Esophagus squamous epithelium (tissue), 5 donors: ENCODE results near the gene GNB1L. TPM values are rescaled to one million over a fixed set of nuclear protein-coding genes. Genes with fewer than 3 reads are reported as not detected.
A peak's percentile ranks its signal among the peaks of the same experiment; 100 is the strongest.

Experiments used
- DNase-seq: peaks from one replicate; lab custom pipeline; 2025; lab: John Stamatoyannopoulos, UW
- H3K27ac ChIP-seq, 4 donors: fragments of 200-600 bp; sonication (generic); one replicate each; pipeline ENCODE4 v1.5.1; 2016 to 2019; ENCODE audit warnings: mild to moderate bottlenecking in 1 of 4
- H3K27me3 ChIP-seq, 4 donors: fragments of 200-600 bp; sonication (generic); 1 replicate in 3 of 4; 2 replicates in 1 of 4; pipeline versions ENCODE4 v1.5.1 to v1.6.0; 2017 to 2021; ENCODE audit warnings: antibody characterized with exemption in 1 of 4
- H3K36me3 ChIP-seq, 3 donors: fragments of 200-600 bp; sonication (generic); one replicate each; pipeline ENCODE4 v1.5.1; 2016 to 2019
- H3K4me1 ChIP-seq, 3 donors: fragments of 200-600 bp; sonication (generic); one replicate each; pipeline ENCODE4 v1.5.1; 2017 to 2019
- H3K4me3 ChIP-seq, 4 donors: fragments of 200-600 bp; sonication (generic); 1 replicate in 3 of 4; 2 replicates in 1 of 4; pipeline ENCODE4 v1.5.1; 2016 to 2019; ENCODE audit warnings: mild to moderate bottlenecking in 2 of 4, moderate library complexity in 1 of 4
- H3K9me3 ChIP-seq, 3 donors: fragments of 200-600 bp; sonication (generic); one replicate each; pipeline ENCODE4 v1.5.1; 2016 to 2019
- CTCF ChIP-seq, 6 experiments: fragments of 450-650 bp in 4 of 6; fragments of 200-600 bp in 2 of 6; sonication (generic) in 2 of 6; IDR thresholded peaks; one replicate each; pipeline ENCODE4 v1.5.1; 2016 to 2019; ENCODE audit warnings: antibody characterized with exemption in 6 of 6, mild to moderate bottlenecking in 4 of 6, moderate library complexity in 4 of 6
- POLR2A ChIP-seq, 4 donors: fragments of 450-650 bp; IDR thresholded peaks; one replicate each; pipeline ENCODE4 v1.6.1; 2017; ENCODE audit warnings: antibody characterized with exemption in 4 of 4, mild to moderate bottlenecking in 4 of 4, moderate library complexity in 3 of 4
- WGBS, 2 donors: methylation state at CpG; one replicate each; pipeline ENCODE4 v1.1.5; 2018; 5-methylcytosine and 5-hydroxymethylcytosine counted together
- intact Hi-C: fragments of 100-400 bp; cut with DNase I; formaldehyde crosslinking; loops from one replicate; pipeline ENCODE4 v1.15.0; 2022
- total RNA-seq, 4 donors: library from RNA; depleted of rRNA; stranded (reverse); fragments of >200 nt; gene quantifications; one replicate each; pipeline ENCODE4 v1.1.0, GENCODE V29; 2016
- donor health status: DM: yes; HTN: yes; CAD: no.

The GNB1L gene
- total RNA-seq, 4 donors from 2014 or later, result 5.7 to 8.5 (median 6.4) TPM

GRCh38 chr22:19879992-19880785, 25.5 kb upstream of the GNB1L start:
- intact Hi-C loops, result no loop called here
- Histone ChIP-seq H3K4me1 (peaks cover 6 to 49% (median 19%) of the 10 kb centered on the region in 3 donors), H3K4me3 (no peak overlapping the region), H3K27me3 (no peaks in the 10 kb centered on the region), H3K36me3 (peaks cover 0 to 35% (median 0%) of the 10 kb centered on the region in 3 donors), H3K9me3 (no peaks in the 10 kb centered on the region), H3K27ac (peak overlapping the region in 1 of 4 donors; percentile 15)
- no peak for DNase-seq
- no peak for TF ChIP-seq CTCF (IDR thresholded peaks at IDR 0.05)
- no peak for TF ChIP-seq POLR2A (IDR thresholded peaks at IDR 0.05)
- WGBS, 2 donors, result 91 to 100% methylated on average over 1 to 11 of the region's 34 CpGs

- Histone ChIP-seq H3K4me3 (no peak overlapping the region), H3K4me1 (peaks cover 11 to 55% (median 24%) of the 10 kb centered on the region in 3 donors), H3K27me3 (no peaks in the 10 kb centered on the region), H3K36me3 (peaks cover 0 to 35% (median 0%) of the 10 kb centered on the region in 3 donors), H3K9me3 (no peaks in the 10 kb centered on the region), H3K27ac (no peak overlapping the region)
- no peak for DNase-seq
- intact Hi-C loops, result no loop called here
- TF ChIP-seq POLR2A (IDR thresholded peaks at IDR 0.05) (no peak), CTCF (IDR thresholded peaks at IDR 0.05) (no peak)
- 73% methylated on average over 3 of the region's 4 CpGs; no CpG with 5 or more reads in 1 of the 2 donors for WGBS, 2 donors
Measured at GRCh38 chr22:19879643-19879991, 24.9 kb upstream of the GNB1L start.

- Histone ChIP-seq H3K4me1 (peaks cover 16 to 59% (median 29%) of the 10 kb centered on the region in 3 donors), H3K27me3 (no peaks in the 10 kb centered on the region), H3K36me3 (peaks cover 0 to 35% (median 0%) of the 10 kb centered on the region in 3 donors), H3K9me3 (no peaks in the 10 kb centered on the region), H3K27ac (peak overlapping the region in 1 of 4 donors; percentile 6), H3K4me3 (no peak overlapping the region)
- DNase-seq, result no peak
- 81 to 100% methylated on average over 1 to 4 of the region's 13 CpGs for WGBS, 2 donors
- TF ChIP-seq CTCF (IDR thresholded peaks at IDR 0.05), result no peak
- TF ChIP-seq POLR2A (IDR thresholded peaks at IDR 0.05), result no peak
- intact Hi-C loops, result no loop called here
Measured at GRCh38 chr22:19879246-19879570, 24.5 kb upstream of the GNB1L start.

GRCh38 chr22:19878461-19879245, 24.0 kb upstream of the GNB1L start:
- Histone ChIP-seq H3K36me3 (peaks cover 0 to 35% (median 0%) of the 10 kb centered on the region in 3 donors), H3K4me3 (no peak overlapping the region), H3K9me3 (no peaks in the 10 kb centered on the region), H3K27me3 (no peaks in the 10 kb centered on the region), H3K27ac (peak overlapping the region in 1 of 4 donors; percentile 6), H3K4me1 (peaks cover 21 to 65% (median 34%) of the 10 kb centered on the region in 3 donors)
- DNase-seq, result no peak
- 85 to 87% methylated on average over 6 to 8 of the region's 16 CpGs for WGBS, 2 donors
- no peak for TF ChIP-seq CTCF (IDR thresholded peaks at IDR 0.05)
- TF ChIP-seq POLR2A (IDR thresholded peaks at IDR 0.05), result no peak
- intact Hi-C loops, result no loop called here
